NB4 (cell line): ENCODE results near the gene ANKRD33B.

Experiments
- MAX ChIP-seq: IDR thresholded peaks from 2 replicates; pipeline ENCODE4 v1.6.1; 2011; ENCODE audit warnings: low read depth, low read length
- POLR2A ChIP-seq: IDR thresholded peaks from 2 replicates; pipeline ENCODE4 v1.6.1; 2011; ENCODE audit warnings: mild to moderate bottlenecking; ENCODE audit not compliant: insufficient read length; ENCODE audit errors: extremely low read depth
- TF ChIP-seq, protein P1 (sequence below): IDR thresholded peaks from one replicate; pipeline ENCODE4 v1.5.1; 2012; ENCODE audit warnings: low read depth, low read length

GRCh38 chr5:10534561-10535530 lies 29.0 kb upstream of the ANKRD33B start:
- no peak for TF ChIP-seq POLR2A
- TF ChIP-seq, protein P1, sequence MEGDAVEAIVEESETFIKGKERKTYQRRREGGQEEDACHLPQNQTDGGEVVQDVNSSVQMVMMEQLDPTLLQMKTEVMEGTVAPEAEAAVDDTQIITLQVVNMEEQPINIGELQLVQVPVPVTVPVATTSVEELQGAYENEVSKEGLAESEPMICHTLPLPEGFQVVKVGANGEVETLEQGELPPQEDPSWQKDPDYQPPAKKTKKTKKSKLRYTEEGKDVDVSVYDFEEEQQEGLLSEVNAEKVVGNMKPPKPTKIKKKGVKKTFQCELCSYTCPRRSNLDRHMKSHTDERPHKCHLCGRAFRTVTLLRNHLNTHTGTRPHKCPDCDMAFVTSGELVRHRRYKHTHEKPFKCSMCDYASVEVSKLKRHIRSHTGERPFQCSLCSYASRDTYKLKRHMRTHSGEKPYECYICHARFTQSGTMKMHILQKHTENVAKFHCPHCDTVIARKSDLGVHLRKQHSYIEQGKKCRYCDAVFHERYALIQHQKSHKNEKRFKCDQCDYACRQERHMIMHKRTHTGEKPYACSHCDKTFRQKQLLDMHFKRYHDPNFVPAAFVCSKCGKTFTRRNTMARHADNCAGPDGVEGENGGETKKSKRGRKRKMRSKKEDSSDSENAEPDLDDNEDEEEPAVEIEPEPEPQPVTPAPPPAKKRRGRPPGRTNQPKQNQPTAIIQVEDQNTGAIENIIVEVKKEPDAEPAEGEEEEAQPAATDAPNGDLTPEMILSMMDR: no peak
- TF ChIP-seq MAX: no peak
